A549 (cell line): ENCODE measurements around the gene KIF26A. TPM values are rescaled to one million over a fixed set of nuclear protein-coding genes. Genes with fewer than 3 reads are reported as not detected.

ENCODE experiments used
- ATAC-seq, 2 experiments: fragments of 200-7000 bp in 1 of 2; fragments of >200 bp in 1 of 2; cut with Nextera tagmentation in 1 of 2; cut with Tn5 transposase in 1 of 2; 3 replicates each; pipeline versions ENCODE4 v1.8.0 to v1.9.1; 2018 to 2020; ENCODE audit warnings: mild to moderate bottlenecking in 1 of 2, moderate library complexity in 1 of 2
- CTCF ChIA-PET: fragments of 300-600 bp; sonication (Branson Sonifier 250); formaldehyde crosslinking; extraction: SDS; loops from one replicate; lab custom pipeline; 2021; ENCODE audit warnings: antibody characterized with exemption, inconsistent platforms; lab: Yijun Ruan, JAX
- POLR2A ChIA-PET: fragments of 350-600 bp; formaldehyde crosslinking; extraction: SDS; loops from one replicate; lab custom pipeline; 2021; ENCODE audit warnings: antibody characterized with exemption, inconsistent platforms; lab: Yijun Ruan, JAX
- DNase-seq, 2 experiments: peaks; one replicate each; pipeline versions ENCODE4 v3.0.0 to v3.0.0-alpha.2; 2011 to 2016; ENCODE audit warnings: low read depth in 1 of 2, low spot score in 1 of 2
- FAIRE-seq: peaks from 2 replicates; lab custom pipeline; 2011; peaks lifted over from hg19 to GRCh38; lab: Jason Lieb, UNC
- H3K27ac ChIP-seq, 2 experiments: fragments of >200 bp; sonication (Bioruptor Twin); formaldehyde crosslinking; 3 replicates each; pipeline ENCODE4 v1.5.1; 2016 to 2017
- H3K4me1 ChIP-seq: fragments of >200 bp; sonication (Bioruptor Twin); formaldehyde crosslinking; 3 replicates; pipeline ENCODE4 v1.6.1; 2016
- H3K4me2 ChIP-seq: fragments of >200 bp; sonication (Bioruptor Twin); formaldehyde crosslinking; 3 replicates; pipeline ENCODE4 v1.6.1; 2016
- H3K4me3 ChIP-seq: fragments of >200 bp; sonication (Bioruptor Twin); formaldehyde crosslinking; 3 replicates; pipeline ENCODE4 v1.5.1; 2016
- H3K9me3 ChIP-seq: fragments of >200 bp; sonication (Bioruptor Twin); formaldehyde crosslinking; 3 replicates; pipeline ENCODE4 v1.6.1; 2016
- CBX2 ChIP-seq: fragments of 200-600 bp; sonication (generic); IDR thresholded peaks from 2 replicates; pipeline ENCODE4 v1.6.1; 2016; ENCODE audit warnings: low read depth, mild to moderate bottlenecking, borderline replicate concordance
- CEBPB ChIP-seq, 2 experiments: fragments of >200 bp in 1 of 2; sonication (Bioruptor Twin) in 1 of 2; formaldehyde crosslinking in 1 of 2; IDR thresholded peaks; 2 replicates each; pipeline ENCODE4 v1.6.1; 2012 to 2016
- CTCF ChIP-seq: fragments of >200 bp; sonication (Bioruptor Twin); formaldehyde crosslinking; IDR thresholded peaks from 3 replicates; pipeline ENCODE4 v1.5.1; 2016
- EP300 ChIP-seq, 2 experiments: fragments of >200 bp; sonication (Bioruptor Twin); formaldehyde crosslinking; IDR thresholded peaks; 2 replicates in 1 of 2; 3 replicates in 1 of 2; pipeline ENCODE4 v1.6.1; 2016 to 2017
- HDAC2 ChIP-seq: fragments of 200-600 bp; sonication (generic); IDR thresholded peaks from 2 replicates; pipeline ENCODE4 v1.6.1; 2016
- HOXA7 ChIP-seq: fragments of 250-450 bp; sonication (Bioruptor Pico); IDR thresholded peaks from 2 replicates; pipeline ENCODE4 v1.5.0; 2020; ENCODE audit warnings: mild to moderate bottlenecking, moderate library complexity
- HOXB13 ChIP-seq: fragments of 250-450 bp; sonication (Bioruptor Pico); IDR thresholded peaks from 2 replicates; pipeline ENCODE4 v1.5.0; 2020; ENCODE audit warnings: low read depth, mild to moderate bottlenecking, moderate library complexity
- JUN ChIP-seq, 2 experiments: fragments of >200 bp; sonication (Bioruptor Twin); formaldehyde crosslinking; IDR thresholded peaks; 2 replicates in 1 of 2; 3 replicates in 1 of 2; pipeline ENCODE4 v1.6.1; 2016 to 2017
- KDM1A ChIP-seq: fragments of 200-600 bp; sonication (generic); IDR thresholded peaks from 2 replicates; pipeline ENCODE4 v1.6.1; 2016; ENCODE audit warnings: low read depth, mild to moderate bottlenecking
- MAFK ChIP-seq: fragments of 450-650 bp; IDR thresholded peaks from 2 replicates; pipeline ENCODE4 v1.6.1; 2014; ENCODE audit not compliant: partially characterized antibody
- MYC ChIP-seq: IDR thresholded peaks from 2 replicates; pipeline ENCODE4 v1.6.1; 2012; ENCODE audit warnings: mild to moderate bottlenecking, inconsistent platforms, low read length, improper control_type of control experiment, borderline replicate concordance
- NPAS2 ChIP-seq: fragments of 250-450 bp; sonication (Bioruptor Pico); IDR thresholded peaks from 2 replicates; pipeline ENCODE4 v1.8.0; 2022; ENCODE audit warnings: mild to moderate bottlenecking, moderate library complexity, borderline replicate concordance
- PHF8 ChIP-seq: fragments of 200-600 bp; sonication (generic); IDR thresholded peaks from 2 replicates; pipeline ENCODE4 v1.6.1; 2016; ENCODE audit warnings: low read depth, mild to moderate bottlenecking, antibody characterized with exemption, moderate library complexity, borderline replicate concordance
- POLR2AphosphoS2 ChIP-seq: conservative IDR thresholded peaks from 2 replicates; pipeline ENCODE4 v1.6.1; 2012; ENCODE audit warnings: low read length, improper control_type of control experiment, inconsistent platforms
- RFX5 ChIP-seq: fragments of 450-650 bp; IDR thresholded peaks from 2 replicates; pipeline ENCODE4 v1.7.1; 2014; ENCODE audit warnings: antibody characterized with exemption, mild to moderate bottlenecking, moderate library complexity
- SMC3 ChIP-seq: fragments of >200 bp; sonication (Bioruptor Twin); formaldehyde crosslinking; IDR thresholded peaks from 3 replicates; pipeline ENCODE4 v1.6.1; 2018; ENCODE audit warnings: inconsistent platforms
- SREBF2 ChIP-seq: fragments of 450-650 bp; IDR thresholded peaks from 2 replicates; pipeline ENCODE4 v1.6.1; 2014; ENCODE audit warnings: mild to moderate bottlenecking, moderate library complexity
- TFCP2L1 ChIP-seq: fragments of 250-450 bp; sonication (Bioruptor Pico); IDR thresholded peaks from 2 replicates; pipeline ENCODE4 v1.5.0; 2021; ENCODE audit warnings: mild to moderate bottlenecking
- ZC3H11A ChIP-seq: fragments of 450-650 bp; IDR thresholded peaks from 2 replicates; pipeline ENCODE4 v1.6.1; 2014; ENCODE audit warnings: antibody characterized with exemption, mild to moderate bottlenecking
- ZFP36 ChIP-seq: fragments of 450-650 bp; IDR thresholded peaks from 2 replicates; pipeline ENCODE4 v1.6.1; 2014; ENCODE audit warnings: borderline replicate concordance; ENCODE audit not compliant: partially characterized antibody
- ZNF302 ChIP-seq: fragments of 250-450 bp; sonication (Bioruptor Pico); IDR thresholded peaks from 2 replicates; pipeline ENCODE4 v1.9.0; 2021; ENCODE audit warnings: inconsistent platforms, mild to moderate bottlenecking, moderate library complexity
- ZSCAN20 ChIP-seq: fragments of 250-450 bp; sonication (Bioruptor Pico); IDR thresholded peaks from 2 replicates; pipeline ENCODE4 v1.8.0; 2022; ENCODE audit warnings: mild to moderate bottlenecking, moderate library complexity
- WGBS: methylation state at CpG from one replicate; pipeline ENCODE4 v1.1.6; 2017; ENCODE audit errors: missing lambda C conversion rate; 5-methylcytosine and 5-hydroxymethylcytosine counted together
- polyA plus RNA-seq, 4 experiments: library from polyadenylated mRNA; depleted of rRNA in 3 of 4; stranded (reverse); fragments of >200 nt; fragmentation: RNase III in 1 of 4; extraction: RNeasy Plus Mini Kit Qiagen cat#74134 plus additional on column Dnase treatment in 1 of 4; gene quantifications; 2 replicates in 3 of 4; 3 replicates in 1 of 4; pipeline ENCODE4 v1.2.3, GENCODE V29; 2011 to 2017
- TF ChIP-seq, protein P1 (sequence below): fragments of 250-450 bp; sonication (Bioruptor Pico); IDR thresholded peaks from 2 replicates; pipeline ENCODE4 v1.5.0; 2021; ENCODE audit warnings: mild to moderate bottlenecking, moderate library complexity, borderline replicate concordance

Gene KIF26A
- polyA plus RNA-seq, 2 of the 4 experiments (the other 2 are of a cell fraction): 0.28 to 2.3 TPM

- WGBS: 51% methylated on average over 22 of the region's 23 CpGs
- H3K27ac ChIP-seq: no peak overlapping the region
- H3K4me2 ChIP-seq: no peak overlapping the region
- POLR2A ChIA-PET: no interaction called here
- H3K4me1 ChIP-seq: no peaks in the 10 kb centered on the region
- DNase-seq (no peak), FAIRE-seq (no peak), ATAC-seq (peak in 1 of 2 experiments; percentile 9; a peak in 3 of 6 replicates)
- CTCF ChIA-PET: interaction anchor here (0.9 to 4.1 kb wide), 3 partner anchors 8 to 34 kb away, joined by 3 to 29 read pairs (median 3); no protein-coding TSS in a partner anchor
- no peak overlapping the region for H3K4me3 ChIP-seq
- no peaks in the 10 kb centered on the region for H3K9me3 ChIP-seq
- TF ChIP-seq PHF8 (no peak), ZC3H11A (no peak), KDM1A (no peak), CEBPB (IDR thresholded peaks at IDR 0.05) (no peak), SREBF2 (no peak), POLR2AphosphoS2 (no peak), RFX5 (no peak), MAFK (no peak), NPAS2 (CRISPR knock-in tag) (no peak), CTCF (no peak), ZNF302 (CRISPR knock-in tag) (no peak), JUN (IDR thresholded peaks at IDR 0.05) (no peak), MYC (no peak), SMC3 (no peak), CBX2 (no peak), TFCP2L1 (CRISPR knock-in tag) (no peak)
Observed at GRCh38 chr14:104103446-104104075, 34.8 kb upstream of the KIF26A start.

DNA sequence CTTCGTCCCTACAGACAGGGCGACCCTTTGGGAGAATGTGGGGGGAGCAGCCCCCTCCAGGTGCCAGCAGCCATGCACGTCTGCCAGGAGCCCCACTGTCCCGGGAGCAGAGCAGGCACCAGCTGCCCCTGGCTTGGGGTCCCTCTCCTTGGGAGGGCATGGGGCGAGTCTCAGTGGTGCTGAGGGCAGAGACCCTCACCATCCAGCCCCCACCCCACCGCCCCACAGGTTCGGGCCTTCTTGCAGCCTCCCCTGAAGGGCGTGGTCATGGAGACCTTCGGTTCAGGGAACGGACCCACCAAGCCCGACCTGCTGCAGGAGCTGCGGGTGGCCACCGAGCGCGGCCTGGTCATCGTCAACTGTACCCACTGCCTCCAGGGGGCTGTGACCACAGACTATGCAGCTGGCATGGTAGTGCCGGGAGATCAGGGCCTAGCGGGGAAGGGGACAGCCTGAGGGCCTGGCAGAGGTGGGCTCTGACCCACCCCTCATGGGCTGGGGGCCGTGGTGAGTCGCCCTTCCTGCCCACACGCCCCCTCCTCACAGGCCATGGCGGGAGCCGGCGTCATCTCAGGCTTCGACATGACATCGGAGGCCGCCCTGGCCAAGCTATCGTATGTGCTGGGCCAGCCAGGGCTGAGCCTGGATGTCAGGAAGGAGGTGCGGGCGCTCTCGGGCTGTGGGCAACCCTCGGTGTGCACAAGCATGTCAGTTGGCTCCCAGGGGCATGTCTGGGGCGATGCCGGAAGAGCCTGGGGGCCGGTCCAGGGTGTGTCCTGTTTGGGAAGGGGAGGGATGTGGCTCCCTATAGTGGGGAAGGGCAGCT is 34.1 kb upstream of the KIF26A start:
- no peak overlapping the region for H3K4me3 ChIP-seq
- ChIA-PET POLR2A (no interaction called here), CTCF (interaction anchor here (0.9 to 4.1 kb wide), 4 partner anchors 9 to 460 kb away, joined by 3 to 29 read pairs (median 4); no protein-coding TSS in a partner anchor)
- FAIRE-seq (no peak), ATAC-seq (no peak), DNase-seq (no peak)
- H3K9me3 ChIP-seq: no peaks in the 10 kb centered on the region
- H3K27ac ChIP-seq: no peak overlapping the region
- TF ChIP-seq SREBF2 (no peak), POLR2AphosphoS2 (no peak), EP300 (IDR thresholded peaks at IDR 0.05) (no peak), ZFP36 (no peak), HOXA7 (CRISPR knock-in tag) (no peak), ZSCAN20 (CRISPR knock-in tag) (no peak), RFX5 (no peak), HOXB13 (CRISPR knock-in tag) (no peak), SMC3 (no peak), HDAC2 (no peak)
- TF ChIP-seq, protein P1, sequence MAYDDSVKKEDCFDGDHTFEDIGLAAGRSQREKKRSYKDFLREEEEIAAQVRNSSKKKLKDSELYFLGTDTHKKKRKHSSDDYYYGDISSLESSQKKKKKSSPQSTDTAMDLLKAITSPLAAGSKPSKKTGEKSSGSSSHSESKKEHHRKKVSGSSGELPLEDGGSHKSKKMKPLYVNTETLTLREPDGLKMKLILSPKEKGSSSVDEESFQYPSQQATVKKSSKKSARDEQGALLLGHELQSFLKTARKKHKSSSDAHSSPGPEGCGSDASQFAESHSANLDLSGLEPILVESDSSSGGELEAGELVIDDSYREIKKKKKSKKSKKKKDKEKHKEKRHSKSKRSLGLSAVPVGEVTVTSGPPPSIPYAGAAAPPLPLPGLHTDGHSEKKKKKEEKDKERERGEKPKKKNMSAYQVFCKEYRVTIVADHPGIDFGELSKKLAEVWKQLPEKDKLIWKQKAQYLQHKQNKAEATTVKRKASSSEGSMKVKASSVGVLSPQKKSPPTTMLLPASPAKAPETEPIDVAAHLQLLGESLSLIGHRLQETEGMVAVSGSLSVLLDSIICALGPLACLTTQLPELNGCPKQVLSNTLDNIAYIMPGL (CRISPR knock-in tag): no peak
- WGBS: 56% methylated on average over 7 of the region's 35 CpGs
- H3K4me2 ChIP-seq: no peak overlapping the region
- H3K4me1 ChIP-seq: no peaks in the 10 kb centered on the region
